ENCODE measurements around the gene POTEH.
"Not testable (repeated sequence)": the region's sequence is repeated elsewhere in the genome, so short reads cannot be mapped to it uniquely, and the experiment has no call there.

POTEH gene

DNA sequence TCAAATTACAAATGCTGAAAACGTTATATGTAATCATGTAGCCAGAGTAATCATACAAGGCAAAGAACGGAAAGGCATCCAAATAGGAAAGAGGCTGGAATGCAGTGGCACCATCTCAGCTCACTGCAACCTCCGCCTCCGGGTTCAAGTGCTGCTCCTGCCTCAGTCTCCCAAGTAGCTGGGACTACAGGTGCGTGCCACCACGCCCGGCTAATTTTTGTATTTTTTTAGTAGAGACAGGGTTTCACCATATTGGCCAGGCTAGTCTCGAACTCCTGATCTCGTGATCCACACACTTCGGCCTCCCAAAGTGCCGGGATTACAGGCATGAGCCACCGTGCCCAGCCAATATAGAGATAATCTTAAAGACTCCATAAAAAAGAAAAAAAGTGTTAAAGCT is 20.4 kb upstream of the POTEH start:
- not testable (repeated sequence) for H4K20me1 ChIP-seq (ENCODE audit: control insufficient read depth, insufficient read depth, low read depth, low read length); H3K27me3 ChIP-seq (ENCODE audit: control insufficient read depth, low read length); H3K9me3 ChIP-seq (ENCODE audit: control insufficient read depth, insufficient read depth, low read length); H3K79me2 ChIP-seq (ENCODE audit: control insufficient read depth, low read length); H3K9me2 ChIP-seq (replicated peaks; ENCODE audit: control insufficient read depth, low read length); H3K27ac ChIP-seq (ENCODE audit: low read depth, low read length); H3K4me2 ChIP-seq (ENCODE audit: low read length); H3F3A ChIP-seq (ENCODE audit: control insufficient read depth, insufficient read depth); H3K36me3 ChIP-seq (ENCODE audit: control insufficient read depth, low read length); H3K4me1 ChIP-seq (ENCODE audit: control insufficient read depth, low read length); H3K4me3 ChIP-seq (ENCODE audit: low read length)

DNA sequence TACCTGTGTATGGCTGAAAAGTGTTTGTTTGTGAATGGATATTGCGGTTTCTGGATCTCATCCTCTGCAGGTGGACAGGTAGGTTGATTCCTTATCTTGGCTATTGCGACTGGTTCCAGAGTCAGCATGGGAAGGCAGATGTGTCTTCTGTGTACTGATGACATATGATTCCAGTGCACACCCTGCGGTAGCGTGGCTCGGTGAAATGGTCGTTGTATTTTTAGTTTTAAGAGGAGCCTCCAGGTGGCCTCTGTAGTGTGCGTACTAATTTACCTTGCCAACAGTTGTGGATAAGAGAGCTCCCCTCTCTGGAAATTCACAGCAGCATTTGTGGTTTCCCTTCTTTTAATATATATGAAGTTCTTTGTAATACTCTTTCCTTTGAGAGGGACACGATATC is 10.1 kb upstream of the POTEH start:
- H3K4me2 ChIP-seq (ENCODE audit: low read length) = not testable (repeated sequence)

DNA sequence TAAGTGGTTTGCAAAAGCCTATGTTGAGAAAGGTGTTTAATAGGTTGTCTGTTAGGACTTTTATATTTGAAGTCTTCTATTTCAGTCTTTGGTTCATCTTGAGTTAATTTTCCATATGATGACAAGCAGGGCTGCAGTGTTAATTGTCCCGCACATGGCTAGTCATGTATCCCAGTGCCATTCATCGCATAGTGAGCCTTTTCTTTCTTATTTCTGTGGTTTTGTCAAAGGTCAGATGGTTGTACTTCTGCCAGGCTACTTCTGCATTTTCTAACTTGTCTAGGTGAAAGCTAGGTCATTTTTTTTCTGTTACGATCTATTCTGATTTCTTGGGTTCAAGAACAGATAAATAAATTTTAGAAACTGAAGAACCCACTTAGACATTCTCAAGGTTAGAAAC is 5.7 kb upstream of the POTEH start:
- H3K4me1 ChIP-seq (ENCODE audit: control insufficient read depth, low read length); H3K9me3 ChIP-seq (ENCODE audit: control insufficient read depth, insufficient read depth, low read length); H3K4me2 ChIP-seq (ENCODE audit: low read length); H3K27ac ChIP-seq (ENCODE audit: low read depth, low read length); H3K36me3 ChIP-seq (ENCODE audit: control insufficient read depth, low read length); H3F3A ChIP-seq (ENCODE audit: control insufficient read depth, insufficient read depth); H3K79me2 ChIP-seq (ENCODE audit: control insufficient read depth, low read length); H3K27me3 ChIP-seq (ENCODE audit: control insufficient read depth, low read length); H4K20me1 ChIP-seq (ENCODE audit: control insufficient read depth, insufficient read depth, low read depth, low read length); H3K9me2 ChIP-seq (replicated peaks; ENCODE audit: control insufficient read depth, low read length); H3K4me3 ChIP-seq (ENCODE audit: low read length): not testable (repeated sequence)

More for the DNA sequence above, 10.1 kb upstream of the POTEH start:
- not testable (repeated sequence) for H3K27me3 ChIP-seq (ENCODE audit: control insufficient read depth, low read length); H4K20me1 ChIP-seq (ENCODE audit: control insufficient read depth, insufficient read depth, low read depth, low read length); H3K79me2 ChIP-seq (ENCODE audit: control insufficient read depth, low read length); H3K4me1 ChIP-seq (ENCODE audit: control insufficient read depth, low read length); H3K36me3 ChIP-seq (ENCODE audit: control insufficient read depth, low read length); H3K4me3 ChIP-seq (ENCODE audit: low read length); H3K27ac ChIP-seq (ENCODE audit: low read depth, low read length); H3F3A ChIP-seq (ENCODE audit: control insufficient read depth, insufficient read depth); H3K9me3 ChIP-seq (ENCODE audit: control insufficient read depth, insufficient read depth, low read length); H3K9me2 ChIP-seq (replicated peaks; ENCODE audit: control insufficient read depth, low read length)

DNA sequence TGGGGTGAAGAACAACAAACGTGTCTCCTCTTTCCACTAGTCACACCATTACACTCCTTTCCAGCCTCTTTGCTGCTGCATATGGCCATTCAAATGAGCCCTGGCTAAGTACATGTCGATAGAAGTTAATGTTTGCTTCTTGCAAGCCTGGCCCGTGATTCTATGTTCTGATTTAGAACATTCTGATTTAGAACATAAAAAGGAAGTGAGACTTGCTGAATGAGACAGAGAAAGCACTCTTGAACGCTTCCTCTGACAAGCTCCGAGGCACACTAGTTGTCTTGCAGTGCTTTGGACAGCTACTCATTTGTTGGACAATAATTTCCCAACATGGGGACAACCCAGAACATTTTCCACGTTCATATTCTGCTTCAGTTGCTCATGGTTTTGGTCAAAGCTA is 5.1 kb upstream of the POTEH start:
- not testable (repeated sequence) for H3K4me1 ChIP-seq (ENCODE audit: control insufficient read depth, low read length); H3K9me2 ChIP-seq (replicated peaks; ENCODE audit: control insufficient read depth, low read length); H3K36me3 ChIP-seq (ENCODE audit: control insufficient read depth, low read length); H3K9me3 ChIP-seq (ENCODE audit: control insufficient read depth, insufficient read depth, low read length); H3K4me2 ChIP-seq (ENCODE audit: low read length); H3F3A ChIP-seq (ENCODE audit: control insufficient read depth, insufficient read depth); H3K4me3 ChIP-seq (ENCODE audit: low read length); H3K27ac ChIP-seq (ENCODE audit: low read depth, low read length); H3K27me3 ChIP-seq (ENCODE audit: control insufficient read depth, low read length); H4K20me1 ChIP-seq (ENCODE audit: control insufficient read depth, insufficient read depth, low read depth, low read length); H3K79me2 ChIP-seq (ENCODE audit: control insufficient read depth, low read length)

DNA sequence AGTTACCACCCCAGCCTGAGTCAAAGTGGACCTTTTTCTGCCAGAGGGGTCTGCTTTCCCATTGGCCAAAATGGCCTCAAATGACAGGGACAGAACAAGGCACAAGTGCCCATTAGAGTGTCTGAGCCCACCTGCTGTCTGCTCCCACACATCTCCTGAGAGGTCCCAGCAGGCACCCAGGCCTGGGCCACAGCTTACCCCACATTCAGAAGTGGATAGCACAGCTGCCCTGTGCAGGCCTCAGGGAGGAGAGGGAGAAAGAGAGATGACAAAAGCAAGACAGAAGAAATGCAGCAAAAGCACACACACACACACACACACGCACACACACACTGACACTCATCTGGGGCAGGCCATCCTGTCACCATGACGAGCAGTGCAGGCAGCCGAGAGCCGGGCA is 4.2 kb upstream of the POTEH start:
- not testable (repeated sequence) for H3F3A ChIP-seq (ENCODE audit: control insufficient read depth, insufficient read depth); H3K4me2 ChIP-seq (ENCODE audit: low read length); H3K9me3 ChIP-seq (ENCODE audit: control insufficient read depth, insufficient read depth, low read length); H3K4me1 ChIP-seq (ENCODE audit: control insufficient read depth, low read length); H3K79me2 ChIP-seq (ENCODE audit: control insufficient read depth, low read length); H3K4me3 ChIP-seq (ENCODE audit: low read length); H3K27me3 ChIP-seq (ENCODE audit: control insufficient read depth, low read length); H3K36me3 ChIP-seq (ENCODE audit: control insufficient read depth, low read length); H4K20me1 ChIP-seq (ENCODE audit: control insufficient read depth, insufficient read depth, low read depth, low read length); H3K9me2 ChIP-seq (replicated peaks; ENCODE audit: control insufficient read depth, low read length); H3K27ac ChIP-seq (ENCODE audit: low read depth, low read length)

DNA sequence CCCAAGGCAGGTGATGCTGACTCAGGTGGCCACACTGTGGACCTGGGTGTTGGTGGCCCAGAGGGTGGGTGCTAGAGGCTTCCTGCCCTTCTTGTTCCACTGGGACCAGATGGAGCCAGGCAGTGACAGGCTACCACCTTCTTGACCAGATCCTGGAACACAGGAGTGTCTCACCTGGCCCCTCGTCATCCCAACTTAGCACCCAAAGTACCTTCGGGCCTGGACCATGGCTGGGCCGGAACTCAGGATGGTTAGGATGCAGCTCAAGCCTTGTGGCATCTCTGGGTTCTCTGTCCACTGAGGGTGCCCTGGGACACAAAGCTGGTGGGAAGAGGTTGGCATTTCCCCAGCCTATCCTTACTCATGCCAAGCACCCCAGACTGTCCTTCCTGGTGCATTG is 2.7 kb upstream of the POTEH start:
- not testable (repeated sequence) for H3K9me2 ChIP-seq (replicated peaks; ENCODE audit: control insufficient read depth, low read length)

DNA sequence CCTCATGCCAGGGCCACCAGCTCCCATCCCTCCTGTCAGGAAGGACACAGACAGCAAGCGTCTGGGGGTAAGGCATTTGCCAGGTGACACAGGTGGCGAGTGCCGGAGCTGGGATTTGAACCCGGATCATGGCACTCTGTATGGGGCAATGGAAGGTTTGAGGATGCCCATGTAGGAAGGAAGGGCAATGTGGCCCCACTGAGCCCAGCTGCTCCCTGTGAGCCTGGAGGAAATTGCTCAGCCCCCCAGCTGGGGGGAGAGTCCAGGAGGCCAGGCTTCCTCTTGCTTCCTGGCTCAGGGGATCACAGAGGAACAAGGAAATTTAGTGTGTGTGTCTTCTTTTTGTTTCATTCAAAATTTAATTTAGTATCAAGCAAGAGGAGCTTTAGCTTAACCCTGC is 2.1 kb upstream of the POTEH start:
- not testable (repeated sequence) for H3K9me2 ChIP-seq (replicated peaks; ENCODE audit: control insufficient read depth, low read length)

More for the DNA sequence above, 2.7 kb upstream of the POTEH start:
- H3K36me3 ChIP-seq (ENCODE audit: control insufficient read depth, low read length); H3K4me2 ChIP-seq (ENCODE audit: low read length); H4K20me1 ChIP-seq (ENCODE audit: control insufficient read depth, insufficient read depth, low read depth, low read length); H3K79me2 ChIP-seq (ENCODE audit: control insufficient read depth, low read length); H3K27me3 ChIP-seq (ENCODE audit: control insufficient read depth, low read length); H3F3A ChIP-seq (ENCODE audit: control insufficient read depth, insufficient read depth); H3K9me3 ChIP-seq (ENCODE audit: control insufficient read depth, insufficient read depth, low read length); H3K4me1 ChIP-seq (ENCODE audit: control insufficient read depth, low read length); H3K27ac ChIP-seq (ENCODE audit: low read depth, low read length); H3K4me3 ChIP-seq (ENCODE audit: low read length): not testable (repeated sequence)

DNA sequence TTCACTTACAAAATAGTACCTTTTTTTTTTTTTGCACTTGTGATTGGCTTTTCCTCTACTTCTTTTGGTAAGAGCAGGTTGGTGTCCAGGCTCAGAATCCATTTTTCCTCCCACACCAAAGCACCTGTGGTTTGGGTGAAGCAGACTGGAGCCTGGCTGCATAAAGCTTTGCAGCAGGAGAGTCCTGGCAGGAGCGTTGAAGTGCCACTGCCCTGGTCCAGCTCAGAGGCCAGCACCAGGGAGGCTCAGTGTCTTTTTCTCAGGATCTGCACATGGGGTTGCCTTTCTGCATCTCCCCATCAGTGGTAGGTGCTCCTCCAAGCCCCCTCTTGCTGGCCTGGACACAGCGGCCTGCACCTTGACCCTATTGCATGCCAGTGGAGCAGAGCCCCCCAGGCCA is 1.7 kb upstream of the POTEH start:
- H3K4me2 ChIP-seq (ENCODE audit: low read length); H3K9me2 ChIP-seq (replicated peaks; ENCODE audit: control insufficient read depth, low read length); H3K4me3 ChIP-seq (ENCODE audit: low read length); H3K36me3 ChIP-seq (ENCODE audit: control insufficient read depth, low read length); H3K9me3 ChIP-seq (ENCODE audit: control insufficient read depth, insufficient read depth, low read length); H3K79me2 ChIP-seq (ENCODE audit: control insufficient read depth, low read length); H3K4me1 ChIP-seq (ENCODE audit: control insufficient read depth, low read length); H4K20me1 ChIP-seq (ENCODE audit: control insufficient read depth, insufficient read depth, low read depth, low read length); H3F3A ChIP-seq (ENCODE audit: control insufficient read depth, insufficient read depth); H3K27me3 ChIP-seq (ENCODE audit: control insufficient read depth, low read length); H3K27ac ChIP-seq (ENCODE audit: low read depth, low read length): not testable (repeated sequence)

More for the DNA sequence above, 2.1 kb upstream of the POTEH start:
- not testable (repeated sequence) for H3K79me2 ChIP-seq (ENCODE audit: control insufficient read depth, low read length); H3K27ac ChIP-seq (ENCODE audit: low read depth, low read length); H3K27me3 ChIP-seq (ENCODE audit: control insufficient read depth, low read length); H3K4me3 ChIP-seq (ENCODE audit: low read length); H4K20me1 ChIP-seq (ENCODE audit: control insufficient read depth, insufficient read depth, low read depth, low read length); H3F3A ChIP-seq (ENCODE audit: control insufficient read depth, insufficient read depth); H3K4me2 ChIP-seq (ENCODE audit: low read length); H3K36me3 ChIP-seq (ENCODE audit: control insufficient read depth, low read length); H3K4me1 ChIP-seq (ENCODE audit: control insufficient read depth, low read length); H3K9me3 ChIP-seq (ENCODE audit: control insufficient read depth, insufficient read depth, low read length)

Data from DOHH2 (cell line).